Measurements from ENCODE around the gene GARRE1. TPM values are rescaled to one million over a fixed set of nuclear protein-coding genes. Genes with fewer than 3 reads are reported as not detected.
"Not testable (repeated sequence)": the region's sequence is repeated elsewhere in the genome, so short reads cannot be mapped to it uniquely, and the experiment has no call there.

The GARRE1 gene
- total RNA-seq, 4 donors from 2014 or later: 22.4 to 54.6 (median 43.0) TPM

- H3K27ac ChIP-seq: no peak overlapping the region
Observed at GRCh38 chr19:34244611-34245299, 9.6 kb upstream of the GARRE1 start.

GRCh38 chr19:34246340-34246739 lies 8.0 kb upstream of the GARRE1 start:
- Histone ChIP-seq H3K27ac (no peak overlapping the region), H3K36me3 (no peaks in the 10 kb centered on the region), H3K4me1 (no peaks in the 10 kb centered on the region), H3K4me3 (no peak overlapping the region), H3K9me3 (no peaks in the 10 kb centered on the region), H3K27me3 (no peaks in the 10 kb centered on the region)
- intact Hi-C loops (cut with DNase I; ENCODE audit: low total_unique reads): no loop called here
- DNase-seq: no peak
- TF ChIP-seq POLR2A (IDR thresholded peaks at IDR 0.05): no peak
- TF ChIP-seq, protein P1, sequence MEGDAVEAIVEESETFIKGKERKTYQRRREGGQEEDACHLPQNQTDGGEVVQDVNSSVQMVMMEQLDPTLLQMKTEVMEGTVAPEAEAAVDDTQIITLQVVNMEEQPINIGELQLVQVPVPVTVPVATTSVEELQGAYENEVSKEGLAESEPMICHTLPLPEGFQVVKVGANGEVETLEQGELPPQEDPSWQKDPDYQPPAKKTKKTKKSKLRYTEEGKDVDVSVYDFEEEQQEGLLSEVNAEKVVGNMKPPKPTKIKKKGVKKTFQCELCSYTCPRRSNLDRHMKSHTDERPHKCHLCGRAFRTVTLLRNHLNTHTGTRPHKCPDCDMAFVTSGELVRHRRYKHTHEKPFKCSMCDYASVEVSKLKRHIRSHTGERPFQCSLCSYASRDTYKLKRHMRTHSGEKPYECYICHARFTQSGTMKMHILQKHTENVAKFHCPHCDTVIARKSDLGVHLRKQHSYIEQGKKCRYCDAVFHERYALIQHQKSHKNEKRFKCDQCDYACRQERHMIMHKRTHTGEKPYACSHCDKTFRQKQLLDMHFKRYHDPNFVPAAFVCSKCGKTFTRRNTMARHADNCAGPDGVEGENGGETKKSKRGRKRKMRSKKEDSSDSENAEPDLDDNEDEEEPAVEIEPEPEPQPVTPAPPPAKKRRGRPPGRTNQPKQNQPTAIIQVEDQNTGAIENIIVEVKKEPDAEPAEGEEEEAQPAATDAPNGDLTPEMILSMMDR (IDR thresholded peaks at IDR 0.05): no peak

More at GRCh38 chr19:34244611-34245299, 9.6 kb upstream of the GARRE1 start:
- Histone ChIP-seq H3K9me3 (no peaks in the 10 kb centered on the region), H3K36me3 (no peaks in the 10 kb centered on the region), H3K4me3 (no peak overlapping the region), H3K27me3 (no peaks in the 10 kb centered on the region), H3K4me1 (no peaks in the 10 kb centered on the region)
- intact Hi-C loops (cut with DNase I; ENCODE audit: low total_unique reads): no loop called here
- TF ChIP-seq, protein P1 (IDR thresholded peaks at IDR 0.05): no peak
- TF ChIP-seq POLR2A (IDR thresholded peaks at IDR 0.05): no peak
- DNase-seq: no peak

- Histone ChIP-seq H3K4me1 (no peaks in the 10 kb centered on the region), H3K9me3 (no peaks in the 10 kb centered on the region), H3K27ac (no peak overlapping the region), H3K4me3 (no peak overlapping the region), H3K27me3 (no peaks in the 10 kb centered on the region), H3K36me3 (no peaks in the 10 kb centered on the region)
- intact Hi-C loops (cut with DNase I; ENCODE audit: low total_unique reads): no loop called here
- TF ChIP-seq POLR2A (IDR thresholded peaks at IDR 0.05): no peak
- TF ChIP-seq, protein P1 (IDR thresholded peaks at IDR 0.05): no peak
- DNase-seq: no peak
Observed at GRCh38 chr19:34248941-34249340, 5.4 kb upstream of the GARRE1 start.

DNA sequence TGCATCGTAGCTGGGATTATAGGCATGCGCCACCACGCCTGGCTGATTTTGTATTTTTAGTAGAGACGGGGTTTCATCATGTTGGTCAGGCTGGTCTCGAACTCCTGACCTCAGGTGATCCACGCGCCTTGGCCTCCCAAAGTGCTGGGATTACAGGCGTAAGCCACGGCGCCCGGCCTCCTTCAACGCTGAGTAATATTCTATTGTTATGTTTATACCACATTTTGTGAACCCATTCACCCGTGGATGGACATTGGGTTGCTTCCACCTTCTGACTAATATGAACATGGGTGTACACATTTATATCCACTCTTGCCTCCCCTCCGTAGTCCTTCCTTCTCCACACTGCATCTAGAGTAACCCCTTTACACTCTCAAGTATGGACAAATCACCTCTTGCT lies 1.2 kb upstream of the GARRE1 start:
- H3K4me3 ChIP-seq; H3K27ac ChIP-seq; DNase-seq; H3K4me1 ChIP-seq; H3K9me3 ChIP-seq; H3K36me3 ChIP-seq; intact Hi-C loops (cut with DNase I; ENCODE audit: low total_unique reads); H3K27me3 ChIP-seq: not testable (repeated sequence)

DNA sequence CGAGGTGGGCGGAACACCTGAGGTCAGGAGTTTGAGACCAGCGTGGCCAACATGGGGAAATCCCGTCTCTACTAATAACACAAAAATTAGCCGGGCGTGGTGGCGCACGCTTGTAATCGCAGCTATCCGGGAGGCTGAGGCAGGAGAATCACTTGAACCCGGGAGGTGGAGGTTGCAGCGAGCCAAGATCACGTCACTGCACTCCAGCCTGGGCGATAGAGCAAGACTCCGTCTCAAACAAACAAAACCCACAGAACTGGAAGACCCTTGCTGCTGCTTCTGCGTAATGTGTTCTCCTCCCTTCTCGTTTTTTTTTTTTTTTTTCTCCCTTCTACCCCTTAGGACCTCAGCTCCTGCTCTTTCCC lies 691 bp upstream of the GARRE1 start:
- H3K27me3 ChIP-seq; H3K36me3 ChIP-seq; intact Hi-C loops (cut with DNase I; ENCODE audit: low total_unique reads); DNase-seq; H3K4me1 ChIP-seq; H3K9me3 ChIP-seq: not testable (repeated sequence)
- Histone ChIP-seq H3K27ac (peak overlapping the region; percentile 95), H3K4me3 (peak overlapping the region; percentile 90 to 92)

GRCh38 chr19:34254698-34255432 lies 511 bp downstream of the GARRE1 start:
- H3K36me3 ChIP-seq: no peaks in the 10 kb centered on the region
- H3K27me3 ChIP-seq: no peaks in the 10 kb centered on the region
- DNase-seq: peak in 1 of 2 donors; percentile 37
- H3K4me3 ChIP-seq: peak overlapping the region; percentile 90 to 92
- H3K27ac ChIP-seq: peak overlapping the region; percentile 86 to 95
- H3K4me1 ChIP-seq: no peaks in the 10 kb centered on the region
- intact Hi-C loops (cut with DNase I; ENCODE audit: low total_unique reads): no loop called here
- TF ChIP-seq, protein P1 (IDR thresholded peaks at IDR 0.05): no peak
- peak in 1 of 2 donors; percentile 29 for TF ChIP-seq POLR2A (IDR thresholded peaks at IDR 0.05)
- H3K9me3 ChIP-seq: no peaks in the 10 kb centered on the region
